Astrocyte of the spinal cord (primary cell): ENCODE measurements around the gene SLC25A44.

Source experiments
- DNase-seq: peaks from one replicate; pipeline ENCODE4 v3.0.0; 2011; ENCODE audit warnings: low read depth, low spot score
- H3K4me3 ChIP-seq: 2 replicates; pipeline ENCODE4 v1.5.1; 2011; ENCODE audit warnings: low read depth, mild to moderate bottlenecking, low read length, moderate library complexity
- in situ Hi-C: cut with HindIII; loops from 2 replicates; pipeline ENCODE4 v1.10.0; 2017; ENCODE audit warnings: low sequenced_read_pairs
- TF ChIP-seq, protein P1 (sequence below): IDR thresholded peaks from 2 replicates; pipeline ENCODE4 v1.5.1; 2012; ENCODE audit warnings: low read depth, mild to moderate bottlenecking, low read length, inconsistent platforms

SLC25A44 gene

DNA sequence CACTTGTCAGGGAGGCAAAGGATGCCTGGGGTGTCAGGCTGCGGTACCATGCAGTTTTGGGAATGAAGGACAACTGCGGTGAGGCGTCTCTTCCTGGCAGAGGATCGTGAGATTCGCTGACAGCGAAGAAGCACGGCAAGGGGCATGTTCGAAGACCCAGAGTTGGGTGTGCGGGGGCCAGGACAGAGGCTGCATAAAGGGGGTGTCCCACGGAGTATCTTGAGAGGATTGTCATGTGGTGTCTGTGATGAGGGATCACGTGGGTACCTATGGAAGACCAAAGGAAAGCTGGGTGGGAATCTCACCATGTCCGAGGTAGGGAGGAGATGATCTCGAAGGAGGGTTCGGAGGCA is 372 bp downstream of the SLC25A44 start:
- TF ChIP-seq, protein P1, sequence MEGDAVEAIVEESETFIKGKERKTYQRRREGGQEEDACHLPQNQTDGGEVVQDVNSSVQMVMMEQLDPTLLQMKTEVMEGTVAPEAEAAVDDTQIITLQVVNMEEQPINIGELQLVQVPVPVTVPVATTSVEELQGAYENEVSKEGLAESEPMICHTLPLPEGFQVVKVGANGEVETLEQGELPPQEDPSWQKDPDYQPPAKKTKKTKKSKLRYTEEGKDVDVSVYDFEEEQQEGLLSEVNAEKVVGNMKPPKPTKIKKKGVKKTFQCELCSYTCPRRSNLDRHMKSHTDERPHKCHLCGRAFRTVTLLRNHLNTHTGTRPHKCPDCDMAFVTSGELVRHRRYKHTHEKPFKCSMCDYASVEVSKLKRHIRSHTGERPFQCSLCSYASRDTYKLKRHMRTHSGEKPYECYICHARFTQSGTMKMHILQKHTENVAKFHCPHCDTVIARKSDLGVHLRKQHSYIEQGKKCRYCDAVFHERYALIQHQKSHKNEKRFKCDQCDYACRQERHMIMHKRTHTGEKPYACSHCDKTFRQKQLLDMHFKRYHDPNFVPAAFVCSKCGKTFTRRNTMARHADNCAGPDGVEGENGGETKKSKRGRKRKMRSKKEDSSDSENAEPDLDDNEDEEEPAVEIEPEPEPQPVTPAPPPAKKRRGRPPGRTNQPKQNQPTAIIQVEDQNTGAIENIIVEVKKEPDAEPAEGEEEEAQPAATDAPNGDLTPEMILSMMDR = no peak
- peak overlapping the region; percentile 93 for H3K4me3 ChIP-seq
- in situ Hi-C loops = no loop called here
- no peak for DNase-seq

DNA sequence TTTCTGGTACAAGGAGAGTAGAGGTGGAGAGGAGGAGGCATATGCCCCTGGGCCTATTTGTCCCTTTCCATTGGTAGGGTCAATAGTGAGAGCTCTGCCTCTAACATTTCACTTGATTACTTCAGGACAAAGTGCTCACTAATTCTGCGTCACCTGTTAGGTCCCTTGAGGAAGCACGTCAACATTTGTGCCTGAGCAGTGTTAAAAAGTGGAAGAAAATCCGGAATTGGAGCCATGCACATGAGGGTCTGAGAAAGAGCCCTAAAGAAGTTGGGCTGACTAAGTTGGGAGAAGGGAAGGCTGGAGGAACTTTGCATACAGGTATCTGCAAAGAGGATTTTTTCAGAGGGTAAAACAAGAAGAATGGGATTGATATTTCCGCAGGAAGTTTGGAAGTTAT is 1.9 kb downstream of the SLC25A44 start:
- DNase-seq = no peak

DNA sequence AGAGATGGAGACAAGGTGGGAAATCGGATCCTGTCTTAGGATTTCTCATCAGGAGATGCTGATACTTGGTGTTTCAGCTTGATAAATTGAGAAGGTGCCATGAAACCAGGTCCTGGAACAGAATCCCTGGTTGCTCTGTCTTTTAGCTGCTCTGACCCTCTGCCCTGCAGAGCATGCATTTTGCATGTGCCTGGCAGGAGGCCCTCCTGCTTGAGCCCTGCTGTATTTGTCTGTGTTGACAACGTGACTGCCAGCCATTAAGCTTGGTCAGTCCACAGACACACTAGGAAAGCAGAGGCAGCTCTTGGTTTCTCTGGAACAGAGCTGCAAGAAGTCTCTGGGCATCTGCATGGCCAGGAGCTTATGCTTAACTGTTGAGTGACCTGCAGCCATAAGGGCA is 2.5 kb downstream of the SLC25A44 start:
- in situ Hi-C loops = no loop called here
- no peak for DNase-seq
- TF ChIP-seq, protein P1 = no peak
- no peak overlapping the region for H3K4me3 ChIP-seq

More for the DNA sequence above, 1.9 kb downstream of the SLC25A44 start:
- no peak overlapping the region for H3K4me3 ChIP-seq
- TF ChIP-seq, protein P1 = no peak
- in situ Hi-C loops = no loop called here

DNA sequence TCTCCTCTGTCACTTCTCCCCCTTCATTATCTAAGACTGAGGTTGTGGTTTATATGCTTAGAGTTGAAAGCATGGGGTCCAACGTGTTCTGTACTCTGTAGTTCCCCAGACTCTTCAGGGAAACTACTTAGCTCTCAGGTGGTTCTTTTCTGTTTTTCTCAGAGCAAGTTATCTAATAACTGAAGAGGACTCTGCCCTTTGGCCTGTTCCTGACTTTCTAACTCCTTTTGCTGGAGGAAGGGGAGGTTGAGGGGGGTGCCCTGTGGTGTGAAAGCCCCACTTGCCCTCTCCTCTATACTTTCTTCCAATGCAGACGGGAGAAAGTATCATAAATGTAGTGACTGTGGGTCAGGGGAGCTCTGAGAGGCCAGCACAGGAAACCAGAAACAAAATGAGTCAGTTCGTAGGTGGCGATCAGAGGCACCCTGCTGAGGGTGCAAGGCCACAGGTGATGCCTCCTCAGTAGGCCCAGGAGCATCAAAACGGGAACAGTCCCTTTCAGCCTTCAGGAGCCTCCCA is 5.0 kb downstream of the SLC25A44 start:
- no peak overlapping the region for H3K4me3 ChIP-seq
- no peak for DNase-seq
- in situ Hi-C loops = no loop called here
- TF ChIP-seq, protein P1 = no peak

DNA sequence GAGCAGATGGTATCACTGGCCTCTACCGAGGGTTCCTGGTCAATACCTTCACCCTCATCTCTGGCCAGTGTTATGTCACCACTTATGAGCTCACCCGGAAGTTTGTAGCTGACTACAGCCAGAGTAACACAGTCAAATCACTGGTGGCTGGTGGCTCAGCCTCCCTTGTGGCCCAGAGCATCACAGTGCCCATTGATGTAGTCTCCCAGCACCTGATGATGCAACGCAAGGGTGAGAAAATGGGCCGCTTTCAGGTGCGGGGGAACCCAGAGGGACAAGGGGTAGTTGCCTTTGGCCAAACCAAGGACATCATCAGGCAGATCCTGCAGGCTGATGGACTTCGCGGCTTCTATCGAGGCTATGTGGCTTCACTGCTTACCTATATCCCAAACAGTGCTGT is 6.1 kb downstream of the SLC25A44 start:
- DNase-seq = no peak
- in situ Hi-C loops = no loop called here
- TF ChIP-seq, protein P1 = no peak
- H3K4me3 ChIP-seq = no peak overlapping the region

DNA sequence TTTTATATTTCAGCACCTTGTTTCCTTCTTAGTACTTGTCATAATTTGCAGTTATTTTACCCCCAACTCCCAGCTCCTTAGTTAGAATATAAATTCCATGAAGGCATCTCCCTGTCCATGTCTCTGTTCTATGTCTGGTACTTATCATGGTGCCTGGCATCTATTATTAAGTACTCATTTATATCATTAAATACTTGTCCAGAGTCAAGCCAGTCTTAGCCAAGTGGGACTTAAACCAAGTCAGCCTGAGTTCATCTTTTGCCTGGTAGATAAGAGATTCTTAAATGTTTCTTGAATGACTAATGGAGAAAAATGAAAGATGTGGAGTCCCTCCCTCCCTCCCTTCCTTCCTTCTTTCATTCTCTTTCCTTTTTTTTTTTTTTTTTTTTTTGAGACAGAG is 9.4 kb downstream of the SLC25A44 start:
- no peak for DNase-seq
- TF ChIP-seq, protein P1 = no peak
- in situ Hi-C loops = no loop called here
- no peak overlapping the region for H3K4me3 ChIP-seq

DNA sequence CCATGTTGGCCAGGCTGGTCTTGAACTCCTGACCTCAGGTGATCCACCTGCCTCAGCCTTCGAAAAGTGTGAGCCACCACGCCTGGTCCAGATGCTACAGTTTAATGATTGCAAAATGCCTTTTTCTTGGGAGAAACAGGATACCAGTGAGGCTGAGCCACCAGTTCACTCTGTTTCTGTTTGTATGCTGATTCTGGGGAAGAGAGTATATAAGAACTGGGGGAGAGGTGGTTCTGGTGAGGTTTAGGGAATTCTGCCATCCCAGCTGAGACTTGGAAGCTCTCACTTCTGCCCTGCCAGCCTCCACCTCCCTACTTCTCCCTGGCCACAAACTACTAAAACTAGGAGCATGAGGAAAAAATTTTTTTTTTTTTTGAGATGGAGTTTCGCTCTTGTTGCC is 10.8 kb downstream of the SLC25A44 start:
- TF ChIP-seq, protein P1 = no peak
- no peak overlapping the region for H3K4me3 ChIP-seq
- in situ Hi-C loops = no loop called here
- no peak for DNase-seq
